NCI-H524 (cell line): ENCODE results near the gene CALR3.
"Not testable (repeated sequence)": the region's sequence is repeated elsewhere in the genome, so short reads cannot be mapped to it uniquely, and the experiment has no call there.

ENCODE experiments used
- DNase-seq, 2 experiments: peaks; one replicate each; lab custom pipeline; 2025; lab: John Stamatoyannopoulos, UW

The CALR3 gene

DNA sequence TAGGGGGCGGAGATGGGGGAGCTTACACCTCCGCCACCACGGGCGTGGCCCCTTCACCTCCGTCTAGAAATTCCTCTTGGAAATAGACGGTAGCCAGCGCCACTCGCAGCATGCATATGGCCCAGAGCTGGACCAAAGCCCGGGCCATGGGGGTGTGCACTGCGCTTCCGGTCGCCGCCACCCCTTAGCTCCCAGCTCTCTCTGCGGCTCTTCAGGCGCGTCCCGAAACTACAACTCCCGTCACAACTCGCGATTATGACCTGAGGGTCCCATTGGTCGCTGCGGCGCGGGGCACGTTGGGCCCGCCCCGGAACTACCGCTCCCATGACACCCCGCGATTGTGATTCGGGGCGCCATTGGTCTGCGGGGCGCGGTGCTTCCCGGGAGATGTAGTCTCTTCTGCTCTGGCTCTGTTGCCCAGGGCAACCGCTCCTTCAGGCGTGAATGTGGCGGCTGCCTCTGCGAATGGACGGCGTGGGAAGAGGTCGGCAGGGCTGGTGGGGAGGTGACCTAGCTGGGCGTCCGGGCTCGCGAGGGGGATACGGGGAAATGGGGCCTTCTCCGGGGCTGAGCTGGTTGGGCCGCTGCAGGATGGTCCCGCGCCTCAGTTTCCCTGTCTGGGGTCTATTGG, at the start of gene CALR3, which contains the start of gene C19orf44:
TSS of gene CALR3 (minus strand) at position 186 of the 631 bp plus-strand sequence. CDS start at position 148, 38 bp downstream.
TSS of gene C19orf44 (plus strand) at position 413 of the 631 bp plus-strand sequence. CDS start 4,399 bp downstream, outside the sequence.
- peak; percentile 99 for DNase-seq

GRCh38 chr19:16544473-16545231, 48.7 kb upstream of the CALR3 start:
- DNase-seq = no peak

GRCh38 chr19:16543734-16544133, 47.8 kb upstream of the CALR3 start:
- DNase-seq = not testable (repeated sequence)

- no peak for DNase-seq
These were observed 47.0 kb upstream of the CALR3 start for GRCh38 chr19:16542910-16543472.

GRCh38 chr19:16542045-16542909, 46.3 kb upstream of the CALR3 start, which contains the start of gene CHERP:
TSS of gene CHERP (minus strand) at chr19:16542437. CDS start at chr19:16542378, 59 bp downstream.
- DNase-seq = peak; percentile 94 to 95

DNA sequence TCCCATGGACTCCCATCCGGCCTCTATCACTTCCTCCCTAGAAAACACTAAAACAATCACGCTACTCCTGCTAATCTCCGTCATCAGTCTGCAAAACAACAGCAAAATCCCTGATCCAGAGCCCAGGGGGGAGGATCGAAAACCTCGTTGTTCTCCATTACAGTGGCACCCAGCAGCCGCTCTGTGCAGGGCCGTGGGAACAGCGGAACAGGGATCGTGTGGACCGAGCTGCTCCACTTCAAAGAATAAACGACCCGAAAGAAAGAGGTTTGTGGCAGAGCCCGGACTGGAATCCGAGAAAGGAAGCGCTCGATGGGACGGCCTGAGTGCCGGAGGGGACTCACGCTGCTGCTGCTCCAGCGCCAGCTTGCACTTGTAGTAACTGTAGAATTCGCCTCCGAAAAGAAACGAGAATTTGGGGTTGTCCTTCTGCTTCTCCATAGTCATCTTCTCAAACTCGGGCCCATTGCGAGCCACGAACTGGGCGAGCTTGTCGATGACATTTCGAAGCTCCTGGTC, 45.6 kb upstream of the CALR3 start:
- DNase-seq = no peak

DNA sequence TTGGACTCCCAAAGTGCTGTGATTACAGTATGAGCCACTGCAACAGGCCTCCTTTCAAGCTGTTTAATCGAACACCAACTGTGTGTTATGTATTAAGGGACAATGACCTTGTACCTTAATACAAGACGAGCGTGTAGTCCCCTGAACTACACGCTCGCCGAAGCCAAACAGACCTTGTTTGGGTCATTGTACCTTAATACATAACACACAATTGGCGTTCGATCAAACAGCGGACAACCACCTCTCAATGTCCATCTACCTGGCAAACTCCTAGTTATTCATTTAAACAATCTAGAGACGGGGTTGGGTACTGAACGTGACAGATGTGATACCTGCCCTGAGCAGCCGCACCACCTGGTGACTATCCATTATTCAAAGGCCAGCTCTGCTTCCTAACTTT, 45.0 kb upstream of the CALR3 start:
- DNase-seq = no peak

DNA sequence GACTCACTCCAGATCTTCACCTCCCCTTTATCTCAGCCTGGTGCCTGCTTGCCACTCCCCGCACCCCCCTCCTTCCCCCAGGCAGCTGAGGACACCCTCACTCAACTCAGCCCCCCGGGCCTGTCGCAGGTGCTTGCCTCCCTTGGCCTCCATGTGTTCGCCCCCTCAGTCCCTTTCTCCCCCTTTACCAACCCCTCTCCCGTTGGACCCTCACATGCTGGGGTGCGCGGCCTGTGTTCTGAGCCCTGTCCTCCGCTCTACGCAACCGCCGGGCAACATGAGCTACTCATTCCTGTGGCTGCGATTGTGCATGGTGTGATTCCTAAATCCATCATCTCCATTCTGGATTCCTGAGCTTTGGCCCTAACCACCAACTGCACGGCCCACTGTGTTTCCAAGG, 41.1 kb upstream of the CALR3 start:
- DNase-seq = no peak

DNA sequence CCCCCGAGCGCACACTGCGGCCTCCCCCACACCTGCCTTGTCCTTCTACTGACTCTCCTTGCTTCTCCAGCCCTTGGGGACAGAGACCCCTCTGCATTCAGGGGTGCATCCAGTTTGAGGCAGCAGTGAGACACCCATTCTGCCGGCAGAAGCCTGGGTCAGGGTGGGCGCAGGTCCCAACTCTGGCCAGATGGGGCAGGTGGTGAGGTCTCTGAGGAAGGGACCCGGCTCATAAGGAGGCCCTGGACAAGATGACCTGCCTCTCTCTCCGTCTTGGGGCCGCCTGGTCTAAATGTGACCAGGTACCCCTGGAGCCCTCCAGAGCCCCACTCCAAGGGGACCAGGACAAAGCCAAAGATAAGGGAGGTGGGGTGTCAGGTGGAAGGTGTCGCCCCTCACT, 40.2 kb upstream of the CALR3 start:
- no peak for DNase-seq

DNA sequence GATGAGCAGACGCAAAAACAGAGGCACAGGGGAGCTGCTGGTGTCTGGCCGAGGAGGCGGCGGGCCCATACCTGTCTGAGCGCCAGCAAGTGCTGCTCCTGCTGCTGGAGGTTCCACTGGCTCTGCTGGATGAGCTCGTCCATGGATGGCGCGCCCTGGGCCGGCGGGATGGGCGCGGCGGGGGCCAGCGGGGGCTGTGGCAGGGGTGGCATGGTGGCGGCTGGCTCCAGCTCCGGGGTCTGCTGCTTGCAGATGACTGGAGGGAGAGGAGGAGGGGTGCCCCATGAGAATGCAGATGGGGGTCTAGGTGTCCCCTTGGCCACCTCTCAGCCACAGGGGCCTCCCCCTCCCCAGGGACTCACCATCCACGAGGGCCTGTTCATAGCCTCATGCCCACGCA, 39.4 kb upstream of the CALR3 start:
- no peak for DNase-seq

DNA sequence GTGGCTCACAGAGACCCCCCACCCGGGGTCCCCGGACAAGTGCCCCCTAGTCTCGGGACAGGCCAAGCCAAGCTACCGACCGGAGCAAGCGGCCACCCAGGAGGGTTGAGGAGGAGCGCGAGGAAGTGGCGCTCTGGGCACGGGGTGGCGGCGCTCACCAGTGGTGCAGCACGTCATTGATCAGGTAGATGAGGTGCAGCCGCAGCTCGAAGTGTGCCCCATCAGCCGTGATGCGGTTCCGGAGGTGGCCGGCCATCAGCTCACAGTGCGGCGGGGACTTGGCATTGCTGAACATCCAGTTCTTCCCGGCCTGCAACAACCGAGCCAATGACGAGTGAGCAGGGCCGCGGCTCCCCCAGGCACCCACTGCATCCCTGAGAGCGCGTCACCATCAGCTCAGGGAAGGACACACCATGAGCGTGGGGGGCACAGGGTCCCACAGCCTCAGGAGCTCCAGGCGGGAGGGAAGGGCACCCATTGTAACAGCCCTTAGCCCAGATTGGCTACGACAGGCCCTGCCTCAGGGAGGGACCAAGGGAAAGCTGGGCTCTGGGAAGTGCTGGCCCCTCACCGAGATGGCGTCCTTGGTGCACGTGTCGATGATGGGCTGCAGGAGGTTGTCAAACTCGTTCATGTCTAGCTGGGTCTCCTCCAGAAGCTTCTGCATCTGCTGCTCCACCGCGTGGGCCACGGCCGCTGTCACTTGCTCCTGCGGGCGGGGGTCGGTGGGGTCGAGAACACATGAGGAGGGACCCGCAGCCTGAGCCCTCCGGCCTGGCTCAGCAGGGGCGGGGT, 36.7 kb upstream of the CALR3 start:
- DNase-seq = no peak

- no peak for DNase-seq
These were observed 35.4 kb upstream of the CALR3 start for GRCh38 chr19:16531380-16531669.

DNA sequence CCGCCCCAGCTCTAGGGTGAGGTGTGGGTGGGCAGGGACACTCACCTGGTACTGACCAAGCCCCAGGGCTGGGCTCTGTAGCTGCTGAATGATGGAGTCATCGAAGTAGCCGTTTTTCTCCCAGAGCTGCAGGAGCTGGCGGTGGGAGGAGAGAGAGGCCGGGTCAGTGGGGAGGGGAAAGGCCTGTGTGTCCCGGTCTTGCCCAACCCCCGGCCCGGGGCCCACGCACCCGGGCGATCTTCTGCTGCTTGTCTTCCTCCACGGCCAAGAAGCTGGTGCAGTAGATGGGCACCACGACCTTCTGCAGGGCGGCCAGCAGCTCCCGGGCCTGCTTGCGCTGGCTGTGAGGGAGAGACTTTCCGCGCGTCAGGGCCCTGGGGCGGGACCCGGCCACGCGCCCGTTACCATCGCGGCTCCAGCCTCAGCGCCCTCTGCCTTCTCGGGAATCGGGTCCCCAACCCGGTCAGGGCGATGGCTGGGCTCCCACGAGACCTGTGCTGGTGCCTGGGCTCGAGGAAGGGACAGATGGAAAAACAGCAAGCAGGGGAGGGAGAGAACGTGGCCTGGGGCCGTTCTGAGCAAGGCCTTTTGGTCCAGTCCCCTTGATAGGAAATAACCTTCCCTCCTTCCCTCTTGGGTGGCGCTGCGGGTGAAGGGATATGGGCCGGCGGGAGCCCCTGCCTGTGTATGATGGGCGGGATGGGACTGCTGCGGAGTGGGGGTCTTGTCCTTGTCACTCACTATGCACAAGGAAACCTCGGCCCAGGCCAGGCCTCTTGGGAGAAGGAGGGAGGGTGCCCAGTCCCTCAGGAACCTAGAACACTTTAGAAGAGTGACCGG, 34.8 kb upstream of the CALR3 start:
- no peak for DNase-seq

- no peak for DNase-seq
These were observed 33.6 kb upstream of the CALR3 start for GRCh38 chr19:16529466-16530144.

GRCh38 chr19:16527971-16528521, 32.1 kb upstream of the CALR3 start:
- DNase-seq = peak in 1 of 2 experiments; percentile 23

DNA sequence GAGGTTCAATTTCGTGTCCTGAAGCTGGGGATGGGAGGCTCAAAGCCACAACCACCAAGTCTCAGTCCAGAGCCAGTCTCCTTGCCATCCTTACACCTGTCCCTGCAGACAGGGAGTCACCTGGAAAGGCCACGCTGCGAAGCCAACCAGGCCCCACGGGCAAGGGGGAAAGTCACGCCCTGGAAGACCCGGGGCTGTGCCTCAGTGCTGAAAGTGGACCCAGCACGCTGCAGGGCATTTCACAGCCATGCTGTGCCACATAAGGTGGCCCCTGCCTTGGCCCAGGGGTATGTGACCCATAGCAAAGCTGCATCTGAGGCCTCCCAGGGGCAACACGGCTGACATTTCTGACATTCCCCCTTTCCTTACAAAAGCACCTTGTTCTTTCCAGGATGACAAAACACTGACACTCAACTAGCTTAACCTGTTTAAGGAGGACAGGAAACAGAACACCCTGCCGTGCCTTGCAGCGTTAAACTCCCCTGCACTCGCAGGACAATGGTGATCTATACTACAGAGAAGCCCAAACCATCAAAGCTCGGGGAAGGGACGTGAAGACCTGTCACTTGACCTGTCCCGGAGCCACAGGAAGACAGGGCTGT, 31.5 kb upstream of the CALR3 start:
- no peak for DNase-seq

DNA sequence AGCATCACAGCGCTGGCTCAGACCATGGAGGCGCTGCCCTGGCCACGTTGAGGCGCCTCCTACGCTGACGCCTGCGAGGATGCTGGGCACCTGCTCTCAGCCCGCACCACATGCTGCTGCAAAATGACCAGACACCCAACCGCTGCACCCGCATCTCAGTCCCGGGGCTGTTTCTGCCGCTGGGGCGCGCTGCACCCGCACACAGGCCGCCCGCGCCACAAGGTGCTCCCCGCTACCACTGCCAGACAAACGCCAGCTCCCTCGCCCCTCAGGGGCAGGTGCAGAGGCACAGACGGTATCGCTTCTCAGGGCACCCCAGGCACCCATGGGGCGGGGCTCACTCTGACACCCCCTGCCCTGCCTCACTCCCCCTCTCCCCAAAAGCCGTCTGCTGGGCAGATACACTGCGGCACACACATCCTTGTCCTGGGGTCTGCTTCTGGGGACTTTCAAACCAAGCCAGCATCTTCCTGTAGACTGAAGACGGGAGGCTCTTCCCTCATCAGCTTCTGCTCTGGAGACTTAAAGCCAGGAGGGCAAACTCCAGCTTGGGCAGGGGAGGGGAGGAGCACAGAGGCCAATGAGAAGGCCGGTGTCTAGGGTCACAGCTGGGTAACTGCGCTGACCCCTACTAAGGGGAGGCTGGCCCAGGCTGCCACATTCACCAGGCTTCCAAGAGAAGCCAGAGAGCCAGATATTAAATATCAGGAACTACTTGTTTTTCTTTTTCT, 29.9 kb upstream of the CALR3 start:
- DNase-seq = no peak
